ENCODE measurements around the gene SMC6. TPM values are rescaled to one million over a fixed set of nuclear protein-coding genes. Genes with fewer than 3 reads are reported as not detected.

The SMC6 gene
- polyA plus RNA-seq, 3 donors = 3.8 to 6.1 (median 5.1) TPM

DNA sequence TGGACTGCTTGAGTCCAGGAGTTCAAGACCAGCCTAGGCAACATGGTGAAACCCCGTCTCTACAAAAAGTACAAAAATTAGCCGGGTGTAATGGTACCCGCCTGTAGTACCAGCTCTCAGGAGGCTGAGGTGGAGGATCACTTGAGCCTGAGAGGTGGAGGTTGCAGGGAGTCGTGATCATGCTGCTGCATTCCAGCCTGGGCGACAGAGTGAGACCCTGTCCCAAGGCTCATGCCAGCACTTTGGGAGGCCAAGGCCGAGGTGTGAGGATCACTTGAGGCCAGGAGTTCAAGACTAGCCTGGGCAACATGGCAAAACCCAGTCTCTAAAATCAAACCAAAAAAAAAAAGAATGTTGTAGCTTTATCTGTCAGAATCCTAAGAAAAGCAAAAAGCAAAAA lies 25.4 kb downstream of the SMC6 start:
- Mint-ChIP-seq H3K36me3 (peaks cover 49 to 53% of the 10 kb centered on the region in 2 donors), H3K27ac (peak overlapping the region in 2 of 7 donors; percentile 32 to 57), H3K4me1 (no peaks in the 10 kb centered on the region), H3K27me3 (ENCODE audit: low read depth in 3 of 3) (no peaks in the 10 kb centered on the region), H3K4me3 (no peak overlapping the region), H3K9me3 (no peaks in the 10 kb centered on the region)
- Histone ChIP-seq H3K36me3 (replicated peaks in 1 of 2; ENCODE audit: control insufficient read depth in 1 of 2, insufficient read depth in 2 of 2, low read length in 2 of 2) (peaks cover 43 to 86% of the 10 kb centered on the region in 2 donors), H3K9ac (ENCODE audit: insufficient read depth, low read length, poor library complexity, severe bottlenecking) (no peak overlapping the region), H3K79me2 (ENCODE audit: insufficient read depth, low read length) (no peaks in the 10 kb centered on the region), H2AFZ (ENCODE audit: insufficient read depth, low read depth, low read length, poor library complexity, severe bottlenecking) (no peak overlapping the region), H3K4me1 (ENCODE audit: control insufficient read depth in 1 of 2, insufficient read depth in 2 of 2, low read length in 2 of 2) (no peaks in the 10 kb centered on the region), H3K4me2 (replicated peaks; ENCODE audit: extremely low read depth, low read length, poor library complexity, severe bottlenecking) (no peak overlapping the region), H3K27me3 (ENCODE audit: control insufficient read depth in 2 of 2, insufficient read depth in 2 of 2, low read length in 2 of 2) (no peaks in the 10 kb centered on the region), H3K27ac (ENCODE audit: low read depth in 1 of 2, low read length in 2 of 2) (no peak overlapping the region), H3K9me3 (replicated peaks in 1 of 2; ENCODE audit: control insufficient read depth in 1 of 2, insufficient read depth in 1 of 2, low read length in 2 of 2) (no peaks in the 10 kb centered on the region), H4K20me1 (ENCODE audit: insufficient read depth, low read length) (no peaks in the 10 kb centered on the region), H3K4me3 (replicated peaks in 1 of 3; ENCODE audit: low read depth in 2 of 3, low read length in 3 of 3) (no peak overlapping the region)
- no peak for TF ChIP-seq CTCF (IDR thresholded peaks at IDR 0.05)
- WGBS (ENCODE audit: insufficient coverage) = 95% methylated on average over 6 of the region's 6 CpGs
- intact Hi-C loops (cut with micrococcal nuclease) = loop anchor here in 1 of 2 donors (10.0 kb wide), 1 partner anchor 107 kb away; no protein-coding TSS in a partner anchor
- DNase-seq = no peak

GRCh38 chr2:17719562-17720371 lies 33.8 kb downstream of the SMC6 start:
- Mint-ChIP-seq H3K27ac (no peak overlapping the region), H3K9me3 (peaks cover 0 to 3% (median 0%) of the 10 kb centered on the region in 7 donors), H3K4me3 (no peak overlapping the region), H3K4me1 (no peaks in the 10 kb centered on the region), H3K27me3 (ENCODE audit: low read depth in 3 of 3) (no peaks in the 10 kb centered on the region), H3K36me3 (peaks cover 41 to 52% of the 10 kb centered on the region in 2 donors)
- H2AFZ ChIP-seq (ENCODE audit: insufficient read depth, low read depth, low read length, poor library complexity, severe bottlenecking) = no peak overlapping the region
- H3K36me3 ChIP-seq (replicated peaks in 1 of 2; ENCODE audit: control insufficient read depth in 1 of 2, insufficient read depth in 2 of 2, low read length in 2 of 2) = peaks cover 55 to 95% of the 10 kb centered on the region in 2 donors
- H3K9me3 ChIP-seq (replicated peaks in 1 of 2; ENCODE audit: control insufficient read depth in 1 of 2, insufficient read depth in 1 of 2, low read length in 2 of 2) = no peaks in the 10 kb centered on the region
- no peaks in the 10 kb centered on the region for H4K20me1 ChIP-seq (ENCODE audit: insufficient read depth, low read length)
- intact Hi-C loops (cut with micrococcal nuclease) = loop anchor here (1.0 to 10.0 kb wide), 2 partner anchors 111 to 115 kb away; no protein-coding TSS in a partner anchor
- no peak overlapping the region for H3K4me3 ChIP-seq (replicated peaks in 1 of 3; ENCODE audit: low read depth in 2 of 3, low read length in 3 of 3)
- H3K79me2 ChIP-seq (ENCODE audit: insufficient read depth, low read length) = no peaks in the 10 kb centered on the region
- H3K27ac ChIP-seq (ENCODE audit: low read depth in 1 of 2, low read length in 2 of 2) = no peak overlapping the region
- peak; percentile 93 for TF ChIP-seq CTCF (IDR thresholded peaks at IDR 0.05)
- H3K27me3 ChIP-seq (ENCODE audit: control insufficient read depth in 2 of 2, insufficient read depth in 2 of 2, low read length in 2 of 2) = no peaks in the 10 kb centered on the region
- H3K4me1 ChIP-seq (ENCODE audit: control insufficient read depth in 1 of 2, insufficient read depth in 2 of 2, low read length in 2 of 2) = no peaks in the 10 kb centered on the region
- no peak overlapping the region for H3K4me2 ChIP-seq (replicated peaks; ENCODE audit: extremely low read depth, low read length, poor library complexity, severe bottlenecking)
- DNase-seq = peak in 2 of 3 donors; percentile 8 to 13
- WGBS (ENCODE audit: insufficient coverage) = 100% methylated on average over 1 of the region's 4 CpGs
- H3K9ac ChIP-seq (ENCODE audit: insufficient read depth, low read length, poor library complexity, severe bottlenecking) = no peak overlapping the region

All from CD14-positive monocyte (primary cell).